Panc1 (cell line): ENCODE results near the gene CCT7. TPM values are rescaled to one million over a fixed set of nuclear protein-coding genes. Genes with fewer than 3 reads are reported as not detected.

Experiments
- ATAC-seq: fragments of 200-7000 bp; cut with Tn5 transposase; 2 replicates; pipeline ENCODE4 v1.9.1; 2020; ENCODE audit warnings: mild to moderate bottlenecking, moderate library complexity
- BruUV-seq: library from RNA; stranded (reverse); fragments of 400-500 nt; replicated peaks from 2 replicates; lab custom pipeline; 2021; lab: Mats Ljungman, UMichigan
- CTCF ChIA-PET: fragments of 300-600 bp; sonication (Branson Sonifier 250); formaldehyde crosslinking; loops from one replicate; lab custom pipeline; 2022; ENCODE audit warnings: antibody characterized with exemption; lab: Charles Lee
- POLR2A ChIA-PET: fragments of 300-600 bp; sonication (Branson Sonifier 250); formaldehyde crosslinking; loops from one replicate; lab custom pipeline; 2022; ENCODE audit warnings: antibody characterized with exemption; lab: Charles Lee
- DNase-seq: peaks from one replicate; pipeline ENCODE4 v3.0.0-alpha.2; 2010; ENCODE audit warnings: low read depth, low spot score
- H3K27ac ChIP-seq: 2 replicates; pipeline ENCODE4 v1.5.1; 2011; ENCODE audit warnings: mild to moderate bottlenecking, low read length, inconsistent platforms
- H3K27me3 ChIP-seq: fragments of 200-500 bp; sonication (Bioruptor generic); 2 replicates; pipeline ENCODE4 v1.6.0; 2014; ENCODE audit warnings: low read length, inconsistent platforms; ENCODE audit not compliant: control insufficient read depth, insufficient read depth
- H3K36me3 ChIP-seq: fragments of 200-500 bp; sonication (Bioruptor generic); 2 replicates; pipeline ENCODE4 v1.5.1; 2014; ENCODE audit warnings: inconsistent platforms, mild to moderate bottlenecking, low read length, moderate library complexity; ENCODE audit not compliant: control insufficient read depth, insufficient read depth
- H3K4me1 ChIP-seq: 2 replicates; pipeline ENCODE4 v1.5.1; 2011; ENCODE audit warnings: inconsistent platforms, mild to moderate bottlenecking, low read length, moderate library complexity; ENCODE audit not compliant: control insufficient read depth, insufficient read depth
- H3K4me3 ChIP-seq, 2 experiments: 2 replicates each; pipeline ENCODE4 v1.5.1; 2011 to 2012; ENCODE audit warnings: low read depth in 2 of 2, low read length in 2 of 2, mild to moderate bottlenecking in 2 of 2, inconsistent platforms in 1 of 2, moderate library complexity in 1 of 2
- H3K9me3 ChIP-seq: fragments of 200-500 bp; sonication (Bioruptor generic); 2 replicates; pipeline ENCODE4 v1.5.1; 2014; ENCODE audit warnings: low read depth, mild to moderate bottlenecking, inconsistent platforms, low read length, moderate library complexity; ENCODE audit not compliant: control insufficient read depth, insufficient read depth
- POLR2AphosphoS5 ChIP-seq: IDR thresholded peaks from 2 replicates; pipeline ENCODE4 v1.6.1; 2012; ENCODE audit warnings: mild to moderate bottlenecking, low read depth, low read length, moderate library complexity
- SIN3A ChIP-seq: IDR thresholded peaks from 2 replicates; pipeline ENCODE4 v1.6.1; 2012; ENCODE audit warnings: low read depth, mild to moderate bottlenecking, low read length, moderate library complexity, borderline replicate concordance; ENCODE audit not compliant: insufficient read depth
- in situ Hi-C: cut with HindIII; loops from 2 replicates; pipeline ENCODE4 v1.10.0; 2016; ENCODE audit warnings: low sequenced_read_pairs, low pct_unique_long_range_greater_than_20kb
- intact Hi-C: fragments of 100-400 bp; cut with micrococcal nuclease; formaldehyde crosslinking; loops from one replicate; pipeline ENCODE4 v1.10.0; 2022; ENCODE audit not compliant: unreplicated experiment
- total RNA-seq: library from RNA; stranded (reverse); gene quantifications from one replicate; pipeline ENCODE4 v1.2.1, GENCODE V29; 2021; ENCODE audit not compliant: unreplicated experiment
- TF ChIP-seq, protein P1 (sequence below), 2 experiments: IDR thresholded peaks; 2 replicates each; pipeline ENCODE4 v1.6.1; 2011 to 2012; ENCODE audit warnings: low read depth in 2 of 2, control low read depth in 1 of 2, low read length in 1 of 2, mild to moderate bottlenecking in 1 of 2, moderate library complexity in 1 of 2; ENCODE audit not compliant: insufficient read depth in 1 of 2
- TF ChIP-seq, protein P2 (sequence below): fragments of 450-650 bp; IDR thresholded peaks from 2 replicates; pipeline ENCODE4 v1.5.1; 2017; ENCODE audit warnings: mild to moderate bottlenecking

Gene CCT7
- total RNA-seq, 1 experiment from 2014 or later = 426 TPM

DNA sequence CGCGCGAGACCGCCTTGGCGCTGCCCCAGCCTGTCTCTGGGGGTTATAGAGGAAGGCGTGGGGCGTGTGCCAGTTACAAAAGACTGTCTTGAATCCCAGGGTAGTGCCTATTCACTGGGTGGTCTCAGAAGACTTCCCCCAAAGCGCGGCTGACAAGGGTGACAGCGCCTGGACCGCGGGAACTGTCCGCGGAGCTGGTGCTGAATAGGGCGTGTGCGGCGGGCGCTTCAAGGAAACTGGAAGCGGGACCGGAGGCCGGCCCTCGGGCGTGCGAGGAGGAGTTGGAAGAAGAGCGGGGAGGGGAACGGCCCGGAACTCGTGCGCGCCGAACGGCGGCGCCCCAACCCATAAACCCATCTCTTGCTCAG lies 57.0 kb downstream of the CCT7 start:
- intact Hi-C loops (no loop called here), in situ Hi-C loops (loop anchor here (10.0 kb wide), 1 partner anchor 56 kb away; the partner anchor contains the start of genes CCT7 and PRADC1)
- no peak for TF ChIP-seq SIN3A
- TF ChIP-seq, protein P1, sequence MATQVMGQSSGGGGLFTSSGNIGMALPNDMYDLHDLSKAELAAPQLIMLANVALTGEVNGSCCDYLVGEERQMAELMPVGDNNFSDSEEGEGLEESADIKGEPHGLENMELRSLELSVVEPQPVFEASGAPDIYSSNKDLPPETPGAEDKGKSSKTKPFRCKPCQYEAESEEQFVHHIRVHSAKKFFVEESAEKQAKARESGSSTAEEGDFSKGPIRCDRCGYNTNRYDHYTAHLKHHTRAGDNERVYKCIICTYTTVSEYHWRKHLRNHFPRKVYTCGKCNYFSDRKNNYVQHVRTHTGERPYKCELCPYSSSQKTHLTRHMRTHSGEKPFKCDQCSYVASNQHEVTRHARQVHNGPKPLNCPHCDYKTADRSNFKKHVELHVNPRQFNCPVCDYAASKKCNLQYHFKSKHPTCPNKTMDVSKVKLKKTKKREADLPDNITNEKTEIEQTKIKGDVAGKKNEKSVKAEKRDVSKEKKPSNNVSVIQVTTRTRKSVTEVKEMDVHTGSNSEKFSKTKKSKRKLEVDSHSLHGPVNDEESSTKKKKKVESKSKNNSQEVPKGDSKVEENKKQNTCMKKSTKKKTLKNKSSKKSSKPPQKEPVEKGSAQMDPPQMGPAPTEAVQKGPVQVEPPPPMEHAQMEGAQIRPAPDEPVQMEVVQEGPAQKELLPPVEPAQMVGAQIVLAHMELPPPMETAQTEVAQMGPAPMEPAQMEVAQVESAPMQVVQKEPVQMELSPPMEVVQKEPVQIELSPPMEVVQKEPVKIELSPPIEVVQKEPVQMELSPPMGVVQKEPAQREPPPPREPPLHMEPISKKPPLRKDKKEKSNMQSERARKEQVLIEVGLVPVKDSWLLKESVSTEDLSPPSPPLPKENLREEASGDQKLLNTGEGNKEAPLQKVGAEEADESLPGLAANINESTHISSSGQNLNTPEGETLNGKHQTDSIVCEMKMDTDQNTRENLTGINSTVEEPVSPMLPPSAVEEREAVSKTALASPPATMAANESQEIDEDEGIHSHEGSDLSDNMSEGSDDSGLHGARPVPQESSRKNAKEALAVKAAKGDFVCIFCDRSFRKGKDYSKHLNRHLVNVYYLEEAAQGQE (IDR thresholded peaks at IDR 0.05; ENCODE audit: insufficient read depth in 1 of 2, low read depth in 2 of 2, low read length in 1 of 2) = peak; percentile 95
- no peak for TF ChIP-seq POLR2AphosphoS5
- peaks cover 37% of the 10 kb centered on the region for H3K27me3 ChIP-seq
- no peak overlapping the region for H3K4me3 ChIP-seq
- ChIA-PET POLR2A (no interaction called here), CTCF (interaction anchor here (0.7 to 0.8 kb wide), 2 partner anchors 13 to 446 kb away, joined by 3 read pairs; partner anchors contain the start of gene TPRKB)
- ATAC-seq (no peak), DNase-seq (no peak)
- no peaks in the 10 kb centered on the region for H3K36me3 ChIP-seq
- H3K27ac ChIP-seq = no peak overlapping the region
- no peaks in the 10 kb centered on the region for H3K9me3 ChIP-seq
- BruUV-seq = no TSS peak
- H3K4me1 ChIP-seq = no peaks in the 10 kb centered on the region

DNA sequence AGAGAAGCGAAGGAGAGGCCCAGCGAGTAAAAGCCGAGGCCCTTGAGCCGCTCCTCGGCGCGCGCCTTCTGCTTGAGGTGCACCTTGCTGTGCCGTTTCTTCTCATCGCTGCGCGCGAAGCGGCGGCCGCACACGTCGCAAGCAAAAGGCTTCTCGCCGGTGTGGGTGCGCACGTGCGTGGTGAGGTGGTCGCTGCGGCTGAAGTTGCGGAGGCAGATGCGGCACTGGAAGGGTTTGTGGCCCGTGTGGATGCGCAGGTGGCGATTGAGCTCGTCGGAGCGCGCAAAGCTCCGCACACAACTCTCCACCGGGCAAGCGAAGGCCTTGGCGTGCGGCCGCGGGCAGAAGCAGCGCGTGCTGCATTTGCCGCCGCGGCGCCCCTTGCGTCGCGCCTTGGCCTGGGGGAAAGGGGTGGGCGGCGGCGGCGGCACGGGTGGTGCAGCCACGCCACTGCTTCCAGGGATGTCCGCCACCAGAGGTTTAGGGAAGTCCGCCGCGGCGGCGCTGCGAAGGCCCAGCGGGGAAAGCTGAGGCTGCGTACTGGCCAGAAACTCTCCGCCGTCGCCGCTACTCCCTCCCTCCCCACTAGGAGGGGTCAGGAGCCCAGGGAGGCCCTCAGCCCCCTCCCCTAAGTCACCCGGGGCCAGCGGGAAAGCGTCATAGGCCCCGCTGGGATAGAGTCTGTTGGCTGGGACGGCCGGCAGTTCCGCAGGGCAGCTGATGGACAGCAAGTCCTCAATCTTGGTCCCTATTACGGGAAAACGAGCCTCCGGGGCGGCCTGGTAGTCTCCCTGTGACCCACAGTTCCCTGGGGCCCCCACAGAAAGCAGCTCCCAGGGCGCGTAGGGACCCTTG lies 57.6 kb downstream of the CCT7 start:
- TF ChIP-seq POLR2AphosphoS5 (no peak), SIN3A (no peak)
- TF ChIP-seq, protein P2, sequence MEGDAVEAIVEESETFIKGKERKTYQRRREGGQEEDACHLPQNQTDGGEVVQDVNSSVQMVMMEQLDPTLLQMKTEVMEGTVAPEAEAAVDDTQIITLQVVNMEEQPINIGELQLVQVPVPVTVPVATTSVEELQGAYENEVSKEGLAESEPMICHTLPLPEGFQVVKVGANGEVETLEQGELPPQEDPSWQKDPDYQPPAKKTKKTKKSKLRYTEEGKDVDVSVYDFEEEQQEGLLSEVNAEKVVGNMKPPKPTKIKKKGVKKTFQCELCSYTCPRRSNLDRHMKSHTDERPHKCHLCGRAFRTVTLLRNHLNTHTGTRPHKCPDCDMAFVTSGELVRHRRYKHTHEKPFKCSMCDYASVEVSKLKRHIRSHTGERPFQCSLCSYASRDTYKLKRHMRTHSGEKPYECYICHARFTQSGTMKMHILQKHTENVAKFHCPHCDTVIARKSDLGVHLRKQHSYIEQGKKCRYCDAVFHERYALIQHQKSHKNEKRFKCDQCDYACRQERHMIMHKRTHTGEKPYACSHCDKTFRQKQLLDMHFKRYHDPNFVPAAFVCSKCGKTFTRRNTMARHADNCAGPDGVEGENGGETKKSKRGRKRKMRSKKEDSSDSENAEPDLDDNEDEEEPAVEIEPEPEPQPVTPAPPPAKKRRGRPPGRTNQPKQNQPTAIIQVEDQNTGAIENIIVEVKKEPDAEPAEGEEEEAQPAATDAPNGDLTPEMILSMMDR = peak; percentile 32; the same call in 1 of the 2 replicates
- TF ChIP-seq, protein P1 (IDR thresholded peaks at IDR 0.05; ENCODE audit: insufficient read depth in 1 of 2, low read depth in 2 of 2, low read length in 1 of 2) = 0 out of 4 replicates have a peak, but pooled peaks of 1 of the 2 experiments have one; percentile 40
- DNase-seq (no peak), ATAC-seq (no peak)
- no peaks in the 10 kb centered on the region for H3K36me3 ChIP-seq
- no peak overlapping the region for H3K27ac ChIP-seq
- BruUV-seq = no TSS peak
- no peaks in the 10 kb centered on the region for H3K9me3 ChIP-seq
- intact Hi-C loops = no loop called here
- ChIA-PET POLR2A (interaction anchor here (0.8 kb wide), 1 partner anchor 1701 kb away, joined by 3 read pairs; no protein-coding TSS in a partner anchor), CTCF (interaction anchor here (0.7 kb wide), 1 partner anchor 446 kb away, joined by 3 read pairs; the partner anchor contains the start of gene TPRKB)
- H3K27me3 ChIP-seq = peaks cover 43% of the 10 kb centered on the region
- in situ Hi-C loops = loop anchor here (10.0 kb wide), 1 partner anchor 57 kb away; the partner anchor contains the start of genes CCT7 and PRADC1
- H3K4me3 ChIP-seq = no peak overlapping the region
- no peaks in the 10 kb centered on the region for H3K4me1 ChIP-seq
